ENCODE results near the gene PCBP2. TPM values are rescaled to one million over a fixed set of nuclear protein-coding genes. Genes with fewer than 3 reads are reported as not detected.

Gene PCBP2
- polyA plus RNA-seq, 1 donor from 2014 or later, result 242 TPM

GRCh38 chr12:53425515-53426150 lies 26.3 kb upstream of the PCBP2 start:
- no peak overlapping the region for H3K9ac ChIP-seq (ENCODE audit: low read length)
- H3K36me3 ChIP-seq (ENCODE audit: insufficient read depth, low read length), result no peaks in the 10 kb centered on the region
- H3K9me2 ChIP-seq (ENCODE audit: insufficient read depth, low read length), result no peaks in the 10 kb centered on the region
- H3K27me3 ChIP-seq (ENCODE audit: insufficient read depth, low read depth, low read length), result no peaks in the 10 kb centered on the region
- H4K20me1 ChIP-seq (ENCODE audit: insufficient read depth), result no peaks in the 10 kb centered on the region
- no peaks in the 10 kb centered on the region for H3K79me2 ChIP-seq (replicated peaks; ENCODE audit: insufficient read depth, low read length)
- H2AFZ ChIP-seq (ENCODE audit: low read depth, low read length), result no peak overlapping the region
- no peak for TF ChIP-seq REST (IDR thresholded peaks at IDR 0.05; ENCODE audit: borderline replicate concordance)
- TF ChIP-seq MXI1 (conservative IDR thresholded peaks at IDR 0.05; ENCODE audit: poor library complexity, severe bottlenecking), result no peak
- TF ChIP-seq POLR2AphosphoS5 (IDR thresholded peaks at IDR 0.05), result no peak
- no peak for TF ChIP-seq CTCF (IDR thresholded peaks at IDR 0.05; ENCODE audit: poor library complexity, severe bottlenecking)
- no peak for TF ChIP-seq SMC3 (conservative IDR thresholded peaks at IDR 0.05; ENCODE audit: poor library complexity)
- TF ChIP-seq EZH2 (IDR thresholded peaks at IDR 0.05; ENCODE audit: borderline replicate concordance, insufficient read depth, low read length, poor library complexity, severe bottlenecking), result no peak
- TF ChIP-seq RAD21 (conservative IDR thresholded peaks at IDR 0.05), result no peak
- TF ChIP-seq EP300 (conservative IDR thresholded peaks at IDR 0.05; ENCODE audit: poor library complexity, severe bottlenecking), result no peak
- TF ChIP-seq TAF1 (IDR thresholded peaks at IDR 0.05; ENCODE audit: low read depth), result no peak
- no peaks in the 10 kb centered on the region for H3K9me3 ChIP-seq (ENCODE audit: low read length)
- no peak overlapping the region for H3K4me3 ChIP-seq (ENCODE audit: low read length)
- no peaks in the 10 kb centered on the region for H3F3A ChIP-seq (ENCODE audit: insufficient read depth, low read length, poor library complexity, severe bottlenecking)
- H3K27ac ChIP-seq (ENCODE audit: low read length), result no peak overlapping the region
- H3K4me2 ChIP-seq (ENCODE audit: low read length), result no peak overlapping the region

- H2AFZ ChIP-seq (ENCODE audit: low read depth, low read length), result no peak overlapping the region
- no peaks in the 10 kb centered on the region for H3F3A ChIP-seq (ENCODE audit: insufficient read depth, low read length, poor library complexity, severe bottlenecking)
- TF ChIP-seq POLR2AphosphoS5 (IDR thresholded peaks at IDR 0.05) (no peak), MXI1 (conservative IDR thresholded peaks at IDR 0.05; ENCODE audit: poor library complexity, severe bottlenecking) (no peak), SMC3 (conservative IDR thresholded peaks at IDR 0.05; ENCODE audit: poor library complexity) (no peak), EP300 (conservative IDR thresholded peaks at IDR 0.05; ENCODE audit: poor library complexity, severe bottlenecking) (no peak), REST (IDR thresholded peaks at IDR 0.05; ENCODE audit: borderline replicate concordance) (no peak), CTCF (IDR thresholded peaks at IDR 0.05; ENCODE audit: poor library complexity, severe bottlenecking) (no peak), EZH2 (IDR thresholded peaks at IDR 0.05; ENCODE audit: borderline replicate concordance, insufficient read depth, low read length, poor library complexity, severe bottlenecking) (no peak), TAF1 (IDR thresholded peaks at IDR 0.05; ENCODE audit: low read depth) (no peak)
- H3K4me2 ChIP-seq (ENCODE audit: low read length), result no peak overlapping the region
- no peaks in the 10 kb centered on the region for H3K27me3 ChIP-seq (ENCODE audit: insufficient read depth, low read depth, low read length)
- no peaks in the 10 kb centered on the region for H3K79me2 ChIP-seq (replicated peaks; ENCODE audit: insufficient read depth, low read length)
- no peaks in the 10 kb centered on the region for H3K9me3 ChIP-seq (ENCODE audit: low read length)
- H3K27ac ChIP-seq (ENCODE audit: low read length), result no peak overlapping the region
- H3K36me3 ChIP-seq (ENCODE audit: insufficient read depth, low read length), result no peaks in the 10 kb centered on the region
- H4K20me1 ChIP-seq (ENCODE audit: insufficient read depth), result no peaks in the 10 kb centered on the region
- H3K4me3 ChIP-seq (ENCODE audit: low read length), result no peak overlapping the region
- H3K9me2 ChIP-seq (ENCODE audit: insufficient read depth, low read length), result no peaks in the 10 kb centered on the region
- H3K9ac ChIP-seq (ENCODE audit: low read length), result no peak overlapping the region
These were observed 23.9 kb upstream of the PCBP2 start for GRCh38 chr12:53427905-53428594.
